ENCODE results near the gene INO80B.

- TF ChIP-seq CTCF (IDR thresholded peaks at IDR 0.05): no peak
- TF ChIP-seq POLR2A (IDR thresholded peaks at IDR 0.05): no peak
- no peak for TF ChIP-seq POLR2AphosphoS5 (IDR thresholded peaks at IDR 0.05)
These were observed 34.0 kb downstream of the INO80B start for GRCh38 chr2:74488643-74489481.
